SK-N-SH treated with all-trans-retinoic acid at 6 μM for 48 hours (cell line): ENCODE results near the gene TMEM131.

Experiments used
- ARNTL ChIP-seq: fragments of 450-650 bp; formaldehyde crosslinking; IDR thresholded peaks from 2 replicates; pipeline ENCODE4 v1.5.0; 2020; ENCODE audit warnings: low read depth, mild to moderate bottlenecking, moderate library complexity, borderline replicate concordance
- CSRNP3 ChIP-seq: fragments of 250-450 bp; sonication (Bioruptor Pico); IDR thresholded peaks from 2 replicates; pipeline ENCODE4 v1.5.1; 2021; ENCODE audit warnings: mild to moderate bottlenecking, moderate library complexity
- GLIS3 ChIP-seq: fragments of 250-450 bp; sonication (Bioruptor Pico); IDR thresholded peaks from 2 replicates; pipeline ENCODE4 v1.5.0; 2020; ENCODE audit warnings: mild to moderate bottlenecking, moderate library complexity
- OSR1 ChIP-seq: fragments of 250-450 bp; sonication (Bioruptor Pico); IDR thresholded peaks from 2 replicates; pipeline ENCODE4 v1.8.0; 2022; ENCODE audit warnings: moderate library complexity, mild to moderate bottlenecking, inconsistent platforms
- PPARA ChIP-seq: fragments of 250-450 bp; sonication (Bioruptor Pico); IDR thresholded peaks from 2 replicates; pipeline ENCODE4 v1.5.0; 2020; ENCODE audit warnings: mild to moderate bottlenecking, borderline replicate concordance
- TSHZ2 ChIP-seq: fragments of 250-450 bp; sonication (Bioruptor Pico); IDR thresholded peaks from 2 replicates; pipeline ENCODE4 v1.5.0; 2020; ENCODE audit warnings: mild to moderate bottlenecking, moderate library complexity
- ZC3H10 ChIP-seq: fragments of 250-450 bp; sonication (Bioruptor Pico); IDR thresholded peaks from 2 replicates; pipeline ENCODE4 v1.5.1; 2021; ENCODE audit warnings: mild to moderate bottlenecking, moderate library complexity

- TF ChIP-seq PPARA (no peak), TSHZ2 (CRISPR knock-in tag) (no peak), CSRNP3 (no peak), OSR1 (no peak), GLIS3 (CRISPR knock-in tag) (no peak), ZC3H10 (CRISPR knock-in tag) (no peak), ARNTL (no peak)
Observed at GRCh38 chr2:98020516-98020915, 24.8 kb upstream of the TMEM131 start.
